ENCODE results near the gene SRBD1.

The SRBD1 gene

DNA sequence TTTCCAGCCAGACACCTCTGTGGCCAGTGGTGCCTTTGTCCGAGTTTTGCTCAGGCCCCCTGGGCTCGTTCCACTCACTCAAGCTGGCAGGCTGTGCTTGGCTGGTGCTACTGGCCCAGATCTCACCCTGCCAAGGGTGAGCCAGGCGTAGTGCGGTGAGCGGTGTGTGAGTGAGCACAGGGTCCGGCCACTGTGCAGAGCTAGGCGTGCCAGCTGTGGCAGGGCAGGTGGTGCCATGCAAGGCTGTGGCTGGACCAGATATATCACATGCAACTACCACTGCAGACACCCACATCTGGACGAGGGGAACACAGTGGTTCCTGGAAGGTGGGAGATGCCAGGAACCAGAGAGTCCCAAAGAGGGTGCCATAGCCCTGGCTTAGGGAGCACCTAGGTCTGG lies 70.1 kb downstream of the SRBD1 start:
- DNase-seq, result no peak

- no peak for DNase-seq
Measured at GRCh38 chr2:45533771-45534170, 77.3 kb downstream of the SRBD1 start.

DNA sequence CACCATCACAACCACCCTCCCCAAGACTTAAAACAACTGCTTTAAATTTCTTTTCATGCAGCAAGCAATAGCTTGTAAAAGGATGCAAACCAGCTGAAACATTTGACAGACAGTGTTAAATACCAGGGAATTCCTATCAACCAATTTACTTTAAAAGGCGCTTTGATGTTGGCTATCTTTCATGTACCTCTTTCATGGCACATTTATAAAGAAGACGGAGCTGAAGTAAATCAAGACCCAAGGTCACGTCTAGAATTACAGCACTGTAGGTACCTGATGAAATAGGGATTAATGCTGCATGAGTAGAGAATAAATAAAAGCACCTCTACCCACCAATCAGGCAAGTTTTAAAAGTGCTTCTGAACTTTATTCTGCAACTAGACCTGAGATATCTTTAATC lies 78.9 kb downstream of the SRBD1 start:
- no peak for DNase-seq

DNA sequence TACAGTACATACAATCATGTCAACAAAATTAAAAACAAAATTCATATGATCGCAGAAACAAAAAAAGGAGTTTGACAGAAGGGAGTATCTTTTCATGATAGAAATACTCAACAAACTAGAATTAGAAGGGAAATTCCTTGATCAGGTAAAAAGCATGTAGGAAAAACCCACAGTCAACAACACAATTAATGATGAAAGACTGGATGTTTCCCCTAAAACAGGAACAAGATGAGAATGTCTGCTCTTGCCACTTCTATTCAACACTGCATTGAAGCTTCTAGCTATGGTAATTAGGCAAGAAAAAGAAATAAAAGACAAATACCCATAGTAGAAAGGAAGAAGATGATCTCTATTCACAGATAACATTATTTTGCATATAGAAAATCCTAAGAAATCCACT lies 87.1 kb downstream of the SRBD1 start:
- no peak for DNase-seq

DNA sequence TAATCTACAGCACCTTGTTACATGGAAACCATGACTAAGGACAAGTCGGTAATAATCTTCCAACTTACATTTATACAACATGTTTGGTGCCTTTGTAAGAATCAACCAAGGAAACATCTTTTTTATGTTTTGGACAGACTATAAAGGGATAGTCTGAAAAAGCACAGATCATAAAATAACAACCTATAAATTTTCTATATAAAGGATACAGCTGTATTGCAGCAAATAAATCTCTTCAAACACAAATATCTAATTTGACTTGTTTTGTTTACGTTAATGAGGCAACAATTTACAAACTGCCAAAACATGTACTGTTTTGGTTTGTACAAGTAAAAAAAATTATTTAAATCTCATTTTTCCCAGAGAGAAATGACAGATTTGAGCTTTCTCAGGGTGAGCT lies 92.5 kb downstream of the SRBD1 start:
- DNase-seq, result no peak

- no peak for DNase-seq
Measured at GRCh38 chr2:45510701-45511420, 100.2 kb downstream of the SRBD1 start.

DNA sequence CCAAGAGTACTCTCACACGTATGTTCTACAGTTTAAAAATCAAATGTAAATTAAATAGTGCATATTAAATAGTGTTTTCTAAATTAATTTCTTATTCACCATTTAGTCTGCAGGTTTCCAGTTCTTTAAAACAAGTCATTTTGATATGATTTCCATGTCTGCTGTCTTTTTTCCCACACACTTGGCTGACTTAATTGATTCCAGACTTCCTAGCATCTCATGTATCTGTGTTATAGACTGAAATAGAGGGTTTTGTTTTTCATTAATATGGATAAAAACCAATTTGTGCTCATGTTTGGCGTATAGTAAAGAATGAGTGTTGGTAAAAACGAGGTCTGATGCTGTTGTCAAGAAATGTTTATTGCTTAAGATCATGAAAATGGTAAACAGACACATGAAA lies 104.3 kb downstream of the SRBD1 start:
- no peak for DNase-seq

DNA sequence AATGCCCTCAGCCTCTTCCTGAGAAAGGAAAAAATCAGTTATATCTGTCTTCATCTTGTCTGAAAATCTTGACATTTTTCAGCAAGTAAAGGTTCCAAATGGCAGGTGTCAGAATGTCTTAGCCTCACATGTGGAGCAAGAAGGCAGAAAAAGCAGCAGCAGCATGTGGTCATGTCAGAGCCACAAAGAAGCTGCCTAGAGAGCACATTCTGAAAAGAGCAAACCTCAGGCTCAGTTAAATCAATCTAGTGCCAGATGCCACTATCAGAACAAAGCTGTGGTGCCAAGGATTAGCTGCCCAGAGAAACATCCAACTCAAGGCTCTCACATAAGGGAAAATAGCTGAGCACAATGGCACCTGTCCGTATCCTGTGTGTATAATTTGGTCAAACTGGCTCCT lies 105.9 kb downstream of the SRBD1 start:
- no peak for DNase-seq

DNA sequence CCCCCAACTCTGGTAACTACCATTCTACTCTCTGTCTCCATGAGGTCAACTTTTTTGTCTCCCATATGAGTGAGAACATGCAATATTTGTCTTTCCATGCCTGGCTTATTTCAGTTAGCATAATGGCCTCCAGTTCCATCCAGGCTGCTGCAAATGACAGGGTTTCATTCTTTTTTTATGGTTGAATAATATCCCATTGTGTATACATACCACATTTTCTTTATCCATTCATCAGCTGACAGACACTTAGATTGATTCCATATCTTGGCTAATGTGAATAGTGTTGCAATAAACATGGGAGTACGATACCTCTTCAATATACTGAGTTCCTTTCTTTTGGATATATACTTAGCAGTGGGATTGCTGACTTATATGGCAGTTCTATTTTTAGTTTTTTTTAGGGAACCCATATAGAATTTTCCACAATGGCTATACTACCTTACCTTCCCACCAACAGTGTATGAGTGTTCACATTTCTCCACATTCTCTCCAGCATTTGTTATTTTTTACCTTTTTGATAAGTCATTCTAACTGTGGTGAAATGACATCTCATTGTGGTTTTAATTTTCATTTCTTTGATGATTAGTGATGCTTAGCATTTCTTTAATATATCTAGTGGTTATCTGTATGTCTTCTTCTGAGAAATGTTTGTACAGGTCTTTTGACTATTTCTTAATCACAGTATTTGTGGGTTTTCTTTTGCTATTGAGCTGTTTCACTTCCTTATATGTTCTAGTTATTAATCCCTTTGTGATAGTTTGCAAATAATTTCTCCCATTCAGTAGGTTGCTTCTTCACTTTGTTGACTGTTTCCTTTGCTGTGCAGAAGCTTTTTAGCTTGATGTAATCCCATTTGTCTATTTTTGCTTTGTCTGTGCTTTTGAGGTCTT lies 112.2 kb downstream of the SRBD1 start:
- DNase-seq, result no peak

DNA sequence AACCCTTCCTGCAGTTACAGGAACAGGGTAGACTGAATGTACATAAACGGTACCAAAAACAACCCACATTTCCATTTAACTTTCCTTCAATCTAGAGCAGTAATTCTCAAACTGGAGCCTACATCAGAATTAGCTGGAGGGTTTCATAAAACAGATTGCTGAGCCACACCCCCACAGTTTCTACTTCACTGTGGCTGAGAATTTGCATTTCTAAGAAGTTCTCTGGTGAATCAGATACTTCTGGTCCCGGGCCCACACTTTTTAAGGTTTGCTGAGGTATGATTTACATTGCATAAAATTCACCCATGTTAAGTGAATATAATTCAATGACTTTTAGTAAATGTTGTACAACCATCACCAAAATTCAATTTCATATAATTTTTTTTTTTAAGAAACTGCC lies 113.7 kb downstream of the SRBD1 start:
- DNase-seq, result no peak

DNA sequence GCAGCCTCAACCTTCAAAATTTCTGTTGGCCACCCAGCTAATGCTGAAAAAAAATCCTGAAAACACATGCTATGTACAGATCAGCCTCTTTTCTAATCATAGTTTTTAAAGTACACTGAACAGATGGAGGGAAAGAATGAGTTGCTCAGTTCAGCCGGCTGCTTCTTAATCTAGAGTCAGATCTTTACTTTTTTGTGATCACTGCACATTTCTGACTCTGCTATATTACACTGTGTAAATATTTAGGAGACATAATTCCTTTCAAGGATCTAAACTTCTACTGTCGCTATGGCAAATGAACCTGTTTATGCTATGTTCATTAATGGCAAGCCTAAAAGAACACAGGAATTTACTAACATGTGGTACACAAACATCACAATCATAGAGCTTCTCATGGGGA lies 114.2 kb downstream of the SRBD1 start:
- no peak for DNase-seq

DNA sequence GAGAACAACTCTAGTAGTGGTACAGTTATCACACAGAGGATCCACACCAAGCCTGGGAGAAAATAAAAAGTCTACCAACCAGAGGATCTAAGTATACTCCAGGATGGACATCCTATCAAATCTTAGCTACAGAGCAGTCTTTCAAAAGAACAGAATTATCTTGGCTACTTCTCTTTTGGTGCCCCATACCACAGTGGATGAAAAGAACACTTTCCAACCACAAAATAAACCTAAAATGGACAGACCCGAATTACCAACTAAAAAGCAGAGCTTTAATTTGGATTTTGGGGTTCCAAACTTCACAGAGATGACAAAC lies 116.1 kb downstream of the SRBD1 start:
- DNase-seq, result no peak

DNA sequence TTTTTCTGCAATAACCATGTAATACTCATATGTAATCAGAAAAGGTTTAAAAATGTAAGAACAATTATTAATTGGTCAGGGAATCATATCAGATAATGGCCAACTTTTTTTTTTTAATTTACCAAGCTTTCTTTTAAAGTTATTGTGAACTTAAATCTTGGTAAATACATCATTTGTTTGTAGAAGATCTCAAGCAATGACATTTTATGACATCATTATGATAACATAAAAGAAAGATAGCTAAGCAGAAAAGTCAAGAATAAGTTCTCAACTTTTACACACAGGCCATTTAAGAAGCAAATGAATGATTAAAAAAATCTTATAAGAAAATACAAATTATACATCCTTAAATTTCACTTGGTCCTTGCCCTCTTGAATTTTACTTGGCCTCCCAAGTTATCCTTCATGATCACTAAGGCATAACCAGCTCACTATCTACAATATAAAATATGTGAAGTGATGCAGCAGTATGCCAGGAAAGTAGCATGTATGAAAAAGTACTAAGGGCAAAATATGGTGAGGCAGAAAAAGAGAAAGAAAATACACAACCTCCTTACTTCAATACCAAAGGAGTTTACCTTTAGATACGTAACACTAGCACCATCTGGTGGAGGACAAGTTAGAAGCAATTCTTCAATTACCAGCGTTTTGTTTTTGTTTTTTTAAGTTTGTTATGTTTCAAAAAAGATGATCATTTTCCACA lies 116.6 kb downstream of the SRBD1 start:
- peak; percentile 24 for DNase-seq

DNA sequence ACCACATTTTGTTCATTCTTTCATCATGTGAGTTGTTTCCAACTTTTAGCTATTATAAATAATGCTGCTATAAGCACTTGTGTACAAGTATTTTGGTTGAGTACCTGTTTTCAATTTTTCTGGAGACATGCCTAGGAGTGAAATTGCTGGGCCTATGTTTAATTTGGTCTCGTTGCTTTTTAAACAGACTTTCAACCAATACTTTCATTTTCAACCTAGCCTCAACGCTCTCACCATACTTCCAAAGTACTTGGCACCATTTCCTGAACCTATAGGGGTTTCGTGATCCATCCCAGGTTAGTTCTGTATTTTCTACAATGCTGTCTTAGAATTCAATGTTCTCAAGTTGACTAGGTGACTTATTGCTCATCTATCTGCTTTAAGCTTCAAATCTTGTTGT lies 126.1 kb downstream of the SRBD1 start:
- DNase-seq, result no peak

DNA sequence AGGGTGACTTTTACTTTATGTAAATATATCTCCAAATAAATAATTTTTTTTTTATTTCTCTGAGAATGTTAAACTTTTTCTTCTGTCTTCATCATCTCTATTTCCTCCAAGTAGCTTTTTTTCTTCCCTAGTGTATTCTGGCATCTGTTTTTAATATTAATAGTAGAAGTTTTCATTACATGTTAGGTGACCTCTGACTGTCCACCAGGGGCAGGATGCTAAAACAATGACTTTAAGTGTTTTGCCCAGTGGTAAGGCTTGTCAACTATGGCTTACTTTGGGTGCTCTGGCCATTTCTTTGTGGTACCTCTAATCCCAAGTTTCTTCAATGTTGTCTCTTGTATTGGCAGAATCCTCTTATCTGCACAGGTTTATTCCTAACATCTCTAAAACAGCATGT lies 127.1 kb downstream of the SRBD1 start:
- DNase-seq, result no peak

DNA sequence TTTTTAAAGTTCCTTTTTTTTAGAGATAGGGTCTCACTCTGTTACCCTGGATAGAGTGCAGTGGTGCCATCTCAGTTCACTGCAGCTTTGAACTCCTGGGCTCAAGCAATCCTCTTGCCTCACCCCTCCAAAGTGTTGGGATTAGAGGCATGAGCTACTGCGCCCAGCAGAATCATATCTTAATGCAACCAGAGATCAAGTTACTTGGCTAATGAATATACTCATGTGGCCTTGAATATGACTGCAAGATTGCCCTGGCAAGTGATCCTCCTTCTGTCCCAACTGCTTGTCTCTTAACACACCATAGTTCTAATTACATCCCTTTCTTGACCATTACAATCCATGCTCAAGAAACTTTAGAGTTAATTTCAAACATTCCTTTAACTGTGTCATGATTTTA lies 133.5 kb downstream of the SRBD1 start:
- DNase-seq, result no peak

- no peak for DNase-seq
Measured at GRCh38 chr2:45470531-45470930, 140.5 kb downstream of the SRBD1 start.

DNA sequence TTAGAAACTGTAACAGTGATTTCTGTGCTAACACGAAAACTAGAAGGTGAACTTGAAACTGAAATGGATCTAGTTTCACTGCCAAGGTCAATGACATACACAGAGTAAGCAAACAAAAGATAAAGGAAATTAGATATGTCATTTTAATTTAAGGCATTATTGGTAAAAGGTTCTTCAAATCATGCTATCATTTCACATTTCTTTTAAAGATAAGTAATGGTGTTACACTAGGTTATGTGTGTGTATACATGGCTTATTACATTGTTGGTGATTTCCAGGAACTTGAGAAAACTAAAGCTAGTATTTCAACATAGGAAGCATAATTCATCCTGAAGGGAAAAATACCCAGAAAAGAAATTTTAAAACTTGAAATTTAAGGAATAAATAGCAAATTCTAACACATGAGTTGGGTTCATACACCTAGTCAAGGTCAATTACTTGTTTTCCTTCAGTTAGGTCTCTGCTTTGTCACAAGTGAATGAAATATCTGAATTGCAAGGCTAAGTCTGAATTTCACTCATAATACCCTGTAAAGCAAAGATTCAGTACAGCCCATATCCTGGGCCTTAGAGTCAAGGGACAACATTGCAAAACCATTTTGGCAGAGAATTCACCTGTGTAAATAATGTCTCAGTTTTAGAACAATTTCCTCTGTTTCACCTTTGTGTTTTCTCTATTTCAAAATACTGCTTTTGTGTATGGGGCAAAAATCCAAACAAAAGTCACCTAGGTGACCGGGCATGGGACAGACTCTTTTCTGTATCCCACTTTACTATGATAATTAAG lies 141.6 kb downstream of the SRBD1 start:
- DNase-seq, result peak; percentile 81

GRCh38 chr2:45468279-45468678 lies 142.8 kb downstream of the SRBD1 start:
- DNase-seq, result no peak

DNA sequence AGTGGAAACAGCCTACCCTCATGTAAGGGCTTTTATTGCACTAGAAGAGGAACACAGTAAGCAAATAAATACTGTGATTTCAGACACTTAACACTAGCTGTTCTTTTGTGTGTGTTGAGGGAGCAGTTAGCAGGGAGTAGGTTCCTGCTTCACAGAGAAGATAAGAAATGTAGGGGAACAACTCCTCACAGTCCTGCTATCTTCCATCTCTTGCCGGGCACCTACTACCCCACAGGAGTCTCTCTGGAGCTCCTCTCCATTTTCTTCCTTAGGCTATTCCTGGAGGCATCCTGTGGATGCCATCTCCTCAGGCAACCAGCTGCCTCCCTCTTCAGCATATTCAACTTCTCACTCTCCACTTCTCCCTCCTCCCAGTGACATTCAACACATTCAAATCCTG lies 145.0 kb downstream of the SRBD1 start:
- no peak for DNase-seq

GRCh38 chr2:45460825-45461224 lies 150.2 kb downstream of the SRBD1 start:
- DNase-seq, result no peak

DNA sequence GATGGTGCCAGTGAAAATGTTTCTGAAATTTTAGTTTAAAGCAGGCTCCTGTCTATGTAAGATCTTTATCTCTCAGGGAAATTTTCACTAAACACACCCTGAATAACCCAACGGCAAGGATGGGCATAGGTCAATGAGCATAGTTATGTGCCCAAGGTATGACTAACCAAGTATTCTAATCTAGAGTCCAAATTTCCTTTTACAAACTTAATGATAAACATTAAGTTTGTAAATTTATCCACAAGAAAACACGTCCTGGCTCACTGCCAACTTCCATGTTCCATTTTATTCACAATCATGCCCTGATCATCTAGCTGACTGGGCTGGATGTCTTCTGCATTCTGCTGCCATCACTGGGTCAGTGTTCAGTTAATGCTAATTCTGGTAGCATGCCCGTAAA lies 151.2 kb downstream of the SRBD1 start:
- DNase-seq, result no peak

DNA sequence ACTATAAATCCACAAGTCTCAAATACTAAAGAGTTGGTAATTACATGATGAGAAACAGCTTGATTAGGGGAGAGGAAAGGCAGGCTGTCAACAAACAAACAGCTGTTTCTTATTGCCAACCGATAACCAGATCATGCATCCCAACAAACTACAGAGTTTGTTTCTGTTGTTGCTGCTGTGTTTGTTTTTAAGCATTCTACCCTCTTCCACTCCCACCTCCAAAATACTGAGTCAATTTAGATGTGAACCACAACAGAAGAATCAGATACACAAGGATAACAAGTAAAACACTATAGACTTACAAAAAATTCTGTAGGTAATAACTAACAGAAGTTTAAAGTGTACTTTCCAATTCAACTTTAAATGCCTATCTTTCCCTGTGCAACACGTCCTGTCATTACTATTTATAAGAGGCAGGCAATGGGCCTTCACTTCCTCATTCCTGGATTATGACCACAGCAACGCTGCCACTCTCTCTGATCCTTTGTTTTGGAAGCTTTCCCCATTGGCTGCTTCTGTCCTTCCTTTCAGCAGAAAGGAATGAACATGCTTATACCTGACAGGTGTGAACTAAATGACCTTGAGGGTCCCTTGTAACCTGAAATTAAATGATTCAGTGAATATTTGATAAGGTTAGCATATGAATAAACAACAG lies 152.0 kb downstream of the SRBD1 start:
- no peak for DNase-seq

Data from NCI-H2081 treated with DMSO at 0.1 percent for 48 hours (cell line).